T-cell (primary cell): Measurements from ENCODE around the gene DACT2. TPM values are rescaled to one million over a fixed set of nuclear protein-coding genes. Genes with fewer than 3 reads are reported as not detected.

Experiments
- ATAC-seq, 4 experiments: fragments of 200-7000 bp in 3 of 4; fragments of 150-1000 bp in 1 of 4; cut with Tn5 transposase; replicated peaks in 1 of 4; 1 replicate in 3 of 4; 2 replicates in 1 of 4; pipeline ENCODE4 v1.10.0; 2021; ENCODE audit warnings: moderate library complexity in 3 of 4, mild to moderate bottlenecking in 2 of 4, moderate number of reproducible peaks in 1 of 4
- CTCF ChIA-PET, 2 donors: fragments of 300-600 bp; sonication (Branson Sonifier 250); formaldehyde crosslinking; loops; one replicate each; lab custom pipeline; 2022; ENCODE audit warnings: antibody characterized with exemption in 2 of 2; lab: Charles Lee
- POLR2A ChIA-PET, 2 donors: fragments of 300-600 bp; sonication (Branson Sonifier 250); formaldehyde crosslinking; loops; one replicate each; lab custom pipeline; 2022; ENCODE audit warnings: antibody characterized with exemption in 2 of 2; lab: Charles Lee
- DNase-seq, 35 experiments: peaks; one replicate each; pipeline versions ENCODE4 v3.0.0 to v3.0.0-alpha.2; 2013 to 2023
- H3K27ac ChIP-seq: one replicate; pipeline ENCODE4 v1.5.1; 2013; ENCODE audit warnings: low read length
- H3K27me3 ChIP-seq, 2 experiments: replicated peaks in 1 of 2; 1 replicate in 1 of 2; 2 replicates in 1 of 2; pipeline versions ENCODE4 v1.6.1 to v1.7.0; 2013; ENCODE audit warnings: low read length in 1 of 2, mixed read lengths in 1 of 2; ENCODE audit not compliant: control insufficient read depth in 2 of 2, insufficient read depth in 2 of 2; ENCODE audit errors: extremely low read depth in 1 of 2
- H3K36me3 ChIP-seq, 2 donors: 1 replicate in 1 of 2; 2 replicates in 1 of 2; pipeline versions ENCODE4 v1.6.1 to v1.7.0; 2013; ENCODE audit warnings: low read length in 1 of 2; ENCODE audit not compliant: control insufficient read depth in 2 of 2, insufficient read depth in 1 of 2; ENCODE audit errors: extremely low read depth in 1 of 2
- H3K4me1 ChIP-seq, 2 experiments: 1 replicate in 1 of 2; 2 replicates in 1 of 2; pipeline versions ENCODE4 v1.6.1 to v1.7.0; 2013; ENCODE audit warnings: low read length in 2 of 2, mixed read lengths in 1 of 2; ENCODE audit not compliant: insufficient read depth in 2 of 2, control insufficient read depth in 1 of 2; ENCODE audit errors: extremely low read depth in 1 of 2
- H3K4me3 ChIP-seq, 2 donors: 1 replicate in 1 of 2; 2 replicates in 1 of 2; pipeline versions ENCODE4 v1.5.1 to v1.7.0; 2013; ENCODE audit warnings: mild to moderate bottlenecking in 2 of 2, low read length in 1 of 2, moderate library complexity in 1 of 2; ENCODE audit not compliant: control insufficient read depth in 1 of 2; ENCODE audit errors: extremely low read depth in 1 of 2
- H3K9me3 ChIP-seq: 2 replicates; pipeline ENCODE4 v1.7.0; 2013
- H3K27ac Mint-ChIP-seq, 2 donors: one replicate each; pipeline ENCODE4 v1.8.0; 2020 to 2021; ENCODE audit warnings: mild to moderate bottlenecking in 2 of 2, mixed read lengths in 2 of 2
- H3K27me3 Mint-ChIP-seq, 2 donors: one replicate each; pipeline ENCODE4 v1.8.0; 2021 to 2022; ENCODE audit warnings: mixed read lengths in 2 of 2
- H3K36me3 Mint-ChIP-seq: one replicate; pipeline ENCODE4 v1.8.0; 2021; ENCODE audit warnings: mixed read lengths
- H3K4me1 Mint-ChIP-seq, 3 donors: one replicate each; pipeline ENCODE4 v1.8.0; 2020 to 2022; ENCODE audit warnings: mixed read lengths in 3 of 3, mild to moderate bottlenecking in 1 of 3
- H3K4me3 Mint-ChIP-seq, 3 donors: one replicate each; pipeline ENCODE4 v1.8.0; 2020 to 2022; ENCODE audit warnings: mild to moderate bottlenecking in 3 of 3, mixed read lengths in 3 of 3, moderate library complexity in 3 of 3
- H3K9me3 Mint-ChIP-seq, 3 donors: one replicate each; pipeline ENCODE4 v1.8.0; 2020 to 2022; ENCODE audit warnings: mixed read lengths in 3 of 3
- WGBS: methylation state at CpG from one replicate; pipeline ENCODE4 v1.1.5; 2013; ENCODE audit warnings: missing lambda C conversion rate; ENCODE audit not compliant: insufficient coverage; 5-methylcytosine and 5-hydroxymethylcytosine counted together
- total RNA-seq, 35 experiments: library from RNA in 6 of 35; stranded (reverse) in 6 of 35; fragments of 120-200 nt in 1 of 35; gene quantifications; one replicate each; pipeline versions ENCODE4 v1.2.1 to v1.2.4 and lab custom pipeline; 2013 to 2026

Gene DACT2
- total RNA-seq, 5 donors from 2014 or later (not counting 1 experiment from before 2014, with no cell fraction given) = not detected

DNA sequence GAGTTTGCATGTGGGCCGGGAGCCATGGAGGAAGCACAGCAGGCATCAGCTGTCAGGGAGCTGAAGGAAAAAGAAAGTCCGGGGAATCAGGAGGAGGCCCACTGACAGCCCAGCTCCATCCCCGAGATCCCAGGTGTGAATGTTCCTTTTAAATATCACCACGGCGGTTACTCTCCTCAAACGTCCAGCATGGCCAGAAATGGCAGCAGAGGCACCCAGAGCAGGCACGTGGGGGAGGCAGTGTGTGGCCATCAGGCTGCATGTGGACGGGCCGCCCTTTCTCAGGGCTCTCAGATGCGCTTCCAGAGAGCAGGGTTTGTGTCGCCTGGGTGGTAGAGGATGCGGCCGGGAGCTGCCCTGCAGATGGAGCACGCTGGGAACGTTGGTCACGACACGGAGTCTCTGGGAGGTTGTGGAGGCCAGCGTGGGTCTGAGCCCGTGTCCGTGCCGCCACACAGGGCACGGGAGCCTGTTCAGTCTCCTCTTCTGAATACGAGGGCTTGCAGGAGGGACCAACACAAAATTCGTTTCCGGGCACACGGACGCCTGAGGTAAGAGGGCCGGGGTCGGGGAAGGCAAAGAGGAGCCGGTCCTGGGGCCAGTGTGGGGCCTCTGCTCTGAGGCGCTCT is 45.3 kb upstream of the DACT2 start:
- Histone ChIP-seq H3K27me3 (peaks cover 0 to 31% of the 10 kb centered on the region in 2 experiments), H3K9me3 (no peaks in the 10 kb centered on the region), H3K27ac (no peak overlapping the region), H3K36me3 (no peaks in the 10 kb centered on the region), H3K4me3 (no peak overlapping the region), H3K4me1 (no peaks in the 10 kb centered on the region)
- peaks cover 0 to 10% (median 0%) of the 10 kb centered on the region in 3 donors for H3K9me3 Mint-ChIP-seq
- WGBS = 90% methylated on average over 26 of the region's 31 CpGs
- H3K27me3 Mint-ChIP-seq = peaks cover 9 to 11% of the 10 kb centered on the region in 2 donors
- no peak for DNase-seq
- H3K36me3 Mint-ChIP-seq = no peaks in the 10 kb centered on the region
- no peak overlapping the region for H3K27ac Mint-ChIP-seq
- H3K4me3 Mint-ChIP-seq = no peak overlapping the region
- ChIA-PET CTCF (no interaction called here), POLR2A (no interaction called here)
- peaks cover under 1 to 5% (median 2%) of the 10 kb centered on the region in 3 donors for H3K4me1 Mint-ChIP-seq
- no peak for ATAC-seq

- H3K4me3 ChIP-seq = no peak overlapping the region
- H3K36me3 ChIP-seq = no peaks in the 10 kb centered on the region
- Mint-ChIP-seq H3K36me3 (no peaks in the 10 kb centered on the region), H3K4me3 (no peak overlapping the region), H3K9me3 (peaks cover 0 to 11% (median 0%) of the 10 kb centered on the region in 3 donors), H3K4me1 (peaks cover 0 to 2% (median 0%) of the 10 kb centered on the region in 3 donors), H3K27ac (no peak overlapping the region), H3K27me3 (peaks cover 12 to 15% of the 10 kb centered on the region in 2 donors)
- WGBS = 93% methylated on average over 9 of the region's 13 CpGs
- DNase-seq (no peak), ATAC-seq (no peak)
- H3K9me3 ChIP-seq = no peaks in the 10 kb centered on the region
- ChIA-PET POLR2A (no interaction called here), CTCF (no interaction called here)
- H3K27me3 ChIP-seq = peaks cover 0 to 26% of the 10 kb centered on the region in 2 experiments
- H3K27ac ChIP-seq = no peak overlapping the region
- no peaks in the 10 kb centered on the region for H3K4me1 ChIP-seq
Observed at GRCh38 chr6:168363811-168364792, 44.5 kb upstream of the DACT2 start.

DNA sequence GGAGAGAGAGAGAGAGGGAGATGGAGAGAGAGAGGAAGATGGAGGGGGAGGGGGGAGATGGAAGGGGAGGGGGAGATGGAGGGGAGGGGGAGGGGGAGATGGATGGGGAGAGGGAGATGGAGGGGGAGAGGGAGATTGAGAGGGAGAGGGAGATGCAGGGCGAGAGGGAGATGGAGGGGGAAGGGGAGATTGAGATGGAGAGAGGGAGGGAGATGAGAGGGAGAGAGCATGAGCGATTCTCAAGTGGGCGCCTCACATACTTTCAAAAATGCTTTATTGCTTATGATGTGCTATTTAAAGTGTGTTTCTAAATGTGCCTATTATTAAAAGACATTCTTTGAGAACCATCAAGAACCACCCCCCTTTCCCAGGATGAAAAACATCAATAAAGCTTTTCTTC is 43.7 kb upstream of the DACT2 start:
- no CpG with 5 or more reads among the region's 3 CpGs for WGBS
- H3K4me1 ChIP-seq = no peaks in the 10 kb centered on the region
- POLR2A ChIA-PET = no interaction called here
- H3K36me3 ChIP-seq = no peaks in the 10 kb centered on the region
- Mint-ChIP-seq H3K4me1 (peaks cover 0 to 2% (median 0%) of the 10 kb centered on the region in 3 donors), H3K27ac (no peak overlapping the region), H3K36me3 (no peaks in the 10 kb centered on the region), H3K27me3 (peaks cover 12 to 15% of the 10 kb centered on the region in 2 donors), H3K9me3 (peaks cover 0 to 11% (median 0%) of the 10 kb centered on the region in 3 donors), H3K4me3 (no peak overlapping the region)
- no peaks in the 10 kb centered on the region for H3K9me3 ChIP-seq
- no peak overlapping the region for H3K27ac ChIP-seq
- H3K4me3 ChIP-seq = no peak overlapping the region
- ATAC-seq = no peak
- peaks cover 0 to 20% of the 10 kb centered on the region in 2 experiments for H3K27me3 ChIP-seq
- CTCF ChIA-PET = no interaction called here
- no peak for DNase-seq

- Histone ChIP-seq H3K4me3 (no peak overlapping the region), H3K27me3 (peaks cover 0 to 18% of the 10 kb centered on the region in 2 experiments), H3K9me3 (no peaks in the 10 kb centered on the region), H3K36me3 (no peaks in the 10 kb centered on the region), H3K27ac (no peak overlapping the region), H3K4me1 (no peaks in the 10 kb centered on the region)
- H3K27ac Mint-ChIP-seq = no peak overlapping the region
- H3K27me3 Mint-ChIP-seq = peaks cover 11 to 15% of the 10 kb centered on the region in 2 donors
- no peak overlapping the region for H3K4me3 Mint-ChIP-seq
- ATAC-seq (no peak), DNase-seq (no peak)
- POLR2A ChIA-PET = no interaction called here
- H3K9me3 Mint-ChIP-seq = peaks cover 0 to 11% (median 0%) of the 10 kb centered on the region in 3 donors
- WGBS = 93% methylated on average over 6 of the region's 10 CpGs
- peaks cover 0 to 2% (median 0%) of the 10 kb centered on the region in 3 donors for H3K4me1 Mint-ChIP-seq
- no peaks in the 10 kb centered on the region for H3K36me3 Mint-ChIP-seq
- CTCF ChIA-PET = no interaction called here
Observed at GRCh38 chr6:168362276-168362990, 42.9 kb upstream of the DACT2 start.

GRCh38 chr6:168361766-168362165 is 42.2 kb upstream of the DACT2 start:
- peaks cover 10 to 15% of the 10 kb centered on the region in 2 donors for H3K27me3 Mint-ChIP-seq

DNA sequence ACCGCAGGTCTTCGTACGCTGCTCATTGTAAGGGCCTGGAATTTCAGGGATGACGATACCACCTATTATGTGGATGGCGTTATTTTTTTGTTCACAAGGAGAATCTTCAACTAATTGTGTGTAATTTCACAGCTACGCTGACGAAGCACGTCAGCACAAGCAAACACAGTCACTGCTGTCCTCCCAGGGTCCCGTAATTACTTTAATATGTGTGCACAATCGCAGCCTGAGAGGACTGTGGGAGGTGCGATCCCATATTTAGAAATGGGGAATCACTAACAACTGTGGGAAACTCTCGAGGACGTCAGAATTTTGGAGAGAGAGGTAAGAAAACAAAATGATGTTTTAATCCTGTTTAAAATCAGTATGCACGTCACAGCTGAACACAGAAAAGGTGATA is 40.2 kb upstream of the DACT2 start:
- no peak overlapping the region for H3K27ac Mint-ChIP-seq
- H3K9me3 Mint-ChIP-seq = peaks cover 0 to 11% (median 0%) of the 10 kb centered on the region in 3 donors
- ChIA-PET CTCF (no interaction called here), POLR2A (no interaction called here)
- ATAC-seq = no peak
- no peaks in the 10 kb centered on the region for H3K4me1 Mint-ChIP-seq
- no peaks in the 10 kb centered on the region for H3K36me3 ChIP-seq
- H3K4me3 ChIP-seq = no peak overlapping the region
- 85% methylated on average over 8 of the region's 14 CpGs for whole genome bisulfite sequencing
- peaks cover 10 to 19% of the 10 kb centered on the region in 2 donors for H3K27me3 Mint-ChIP-seq
- peaks cover 0 to 22% of the 10 kb centered on the region in 2 experiments for H3K27me3 ChIP-seq
- no peak overlapping the region for H3K27ac ChIP-seq
- no peaks in the 10 kb centered on the region for H3K9me3 ChIP-seq
- no peaks in the 10 kb centered on the region for H3K36me3 Mint-ChIP-seq
- H3K4me3 Mint-ChIP-seq = no peak overlapping the region
- no peaks in the 10 kb centered on the region for H3K4me1 ChIP-seq
- no peak for DNase-seq

More at GRCh38 chr6:168361766-168362165, 42.2 kb upstream of the DACT2 start:
- Histone ChIP-seq H3K9me3 (no peaks in the 10 kb centered on the region), H3K4me3 (no peak overlapping the region), H3K36me3 (no peaks in the 10 kb centered on the region), H3K27me3 (peaks cover 0 to 18% of the 10 kb centered on the region in 2 experiments), H3K27ac (no peak overlapping the region), H3K4me1 (no peaks in the 10 kb centered on the region)
- Mint-ChIP-seq H3K36me3 (no peaks in the 10 kb centered on the region), H3K4me3 (no peak overlapping the region), H3K27ac (no peak overlapping the region), H3K9me3 (peaks cover 0 to 11% (median 0%) of the 10 kb centered on the region in 3 donors), H3K4me1 (peaks cover 0 to 2% (median 0%) of the 10 kb centered on the region in 3 donors)
- ChIA-PET POLR2A (no interaction called here), CTCF (no interaction called here)
- WGBS = 83% methylated on average over 8 of the region's 9 CpGs
- no peak for ATAC-seq
- no peak for DNase-seq
